GM18951 (cell line): ENCODE data around the gene LMCD1.

Source experiments
- POLR2A ChIP-seq: IDR thresholded peaks from 4 replicates; pipeline ENCODE4 v1.6.1; 2011; ENCODE audit warnings: mild to moderate bottlenecking; ENCODE audit not compliant: insufficient read length, insufficient read depth; ENCODE audit errors: extremely low read depth
- in situ Hi-C: fragments of 300-500 bp; cut with MboI; formaldehyde crosslinking; loops from one replicate; pipeline ENCODE4 v1.12.0; 2022; ENCODE audit warnings: low sequenced_read_pairs, mixed read lengths, inconsistent platforms; ENCODE audit not compliant: unreplicated experiment

The LMCD1 gene

DNA sequence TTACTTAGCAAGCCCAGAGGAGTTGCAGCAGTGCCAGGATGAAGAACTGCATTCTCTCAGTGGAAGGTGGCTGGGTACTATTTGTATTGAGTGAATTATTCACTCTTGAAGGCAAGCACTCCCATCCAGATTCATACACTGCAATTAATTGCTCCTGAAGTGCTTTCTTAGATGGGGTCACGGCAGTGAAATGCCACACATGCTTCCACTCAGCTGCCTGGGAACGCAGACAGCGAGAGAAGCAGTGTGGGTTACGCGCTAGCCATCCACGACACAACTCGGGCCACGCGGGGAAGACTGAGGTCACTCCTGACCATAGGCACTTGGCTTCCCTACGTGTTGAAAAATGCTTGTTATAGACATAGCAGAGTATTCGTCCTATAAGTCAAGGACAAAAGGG is 30.8 kb upstream of the LMCD1 start:
- no peak for TF ChIP-seq POLR2A
- in situ Hi-C loops, result no loop called here

DNA sequence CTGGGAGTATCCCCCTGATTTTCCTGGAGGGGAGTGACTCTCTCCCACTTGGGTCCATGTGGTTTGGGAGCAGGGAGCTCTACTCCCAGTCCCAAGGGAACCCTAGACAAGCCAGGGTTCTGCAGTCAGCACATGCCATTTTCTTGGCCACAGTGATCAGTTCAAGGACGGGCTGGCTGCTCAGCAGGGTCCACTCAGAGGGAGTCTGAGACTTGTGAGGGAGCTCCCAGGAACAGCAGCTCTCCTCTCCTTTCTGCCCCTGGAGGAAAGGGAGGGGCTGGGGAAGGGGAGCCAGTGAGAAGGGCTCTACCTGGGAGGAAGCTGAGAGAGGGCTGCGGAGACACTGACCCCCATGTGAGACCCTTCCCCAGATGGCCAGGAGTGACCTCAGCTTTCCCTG is 29.1 kb upstream of the LMCD1 start:
- no peak for TF ChIP-seq POLR2A
- in situ Hi-C loops, result no loop called here

DNA sequence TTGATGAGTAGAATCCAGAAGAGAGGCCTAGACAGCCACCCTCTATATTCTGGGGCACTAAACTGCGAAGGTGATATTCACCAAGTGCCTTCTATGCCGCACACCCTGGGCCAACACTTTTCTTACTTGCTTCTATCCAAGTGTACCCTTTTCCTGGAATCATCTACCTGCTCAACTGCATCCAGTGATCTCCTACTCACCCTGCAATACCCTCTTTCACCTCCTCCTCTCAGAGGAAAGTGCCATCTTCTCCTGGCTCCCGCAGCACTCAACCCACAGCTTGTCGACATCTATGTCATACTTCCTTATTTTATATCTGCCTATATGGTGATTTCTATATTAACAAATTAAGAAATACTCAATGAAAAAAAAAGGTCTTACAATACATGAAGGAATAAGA is 28.6 kb upstream of the LMCD1 start:
- no peak for TF ChIP-seq POLR2A
- in situ Hi-C loops, result no loop called here

DNA sequence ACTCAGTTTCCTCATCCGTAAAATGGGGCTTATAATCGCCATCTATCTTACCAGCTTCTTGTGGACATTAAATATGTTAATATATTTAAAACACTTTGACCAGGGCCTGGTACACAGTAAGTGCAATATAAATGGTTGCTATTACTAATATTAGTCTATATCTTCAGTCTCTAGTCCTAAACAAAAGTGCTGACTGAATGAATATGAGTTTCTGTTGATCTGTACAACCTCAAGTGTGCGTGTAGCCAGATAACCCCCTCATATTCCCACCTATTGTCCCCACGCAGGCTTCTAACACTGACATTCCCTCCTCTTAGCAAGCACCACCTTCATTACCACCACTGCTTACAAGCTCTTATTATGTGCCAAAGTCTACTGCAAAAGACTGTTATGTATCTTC is 27.6 kb upstream of the LMCD1 start:
- no peak for TF ChIP-seq POLR2A
- in situ Hi-C loops, result no loop called here

DNA sequence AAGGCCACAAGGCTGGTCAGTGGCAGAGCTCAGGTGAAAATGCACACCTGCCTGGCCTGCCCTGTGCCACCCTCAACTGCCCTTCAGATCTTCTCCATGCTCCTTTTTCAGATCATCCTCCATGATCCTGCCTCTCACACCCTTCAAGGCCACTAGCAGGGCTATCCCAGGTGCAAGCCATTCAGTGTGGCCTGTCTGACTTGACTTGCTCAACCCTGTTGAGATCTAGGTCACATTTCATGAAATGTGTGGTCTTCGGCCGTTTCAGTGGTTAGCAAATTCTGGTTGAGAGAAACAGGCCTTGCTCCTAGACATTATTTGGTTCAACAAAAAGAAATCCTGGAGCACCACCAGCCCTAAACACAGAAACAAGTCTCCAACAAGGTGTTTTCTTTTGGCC is 26.6 kb upstream of the LMCD1 start:
- in situ Hi-C loops, result no loop called here
- TF ChIP-seq POLR2A, result no peak

DNA sequence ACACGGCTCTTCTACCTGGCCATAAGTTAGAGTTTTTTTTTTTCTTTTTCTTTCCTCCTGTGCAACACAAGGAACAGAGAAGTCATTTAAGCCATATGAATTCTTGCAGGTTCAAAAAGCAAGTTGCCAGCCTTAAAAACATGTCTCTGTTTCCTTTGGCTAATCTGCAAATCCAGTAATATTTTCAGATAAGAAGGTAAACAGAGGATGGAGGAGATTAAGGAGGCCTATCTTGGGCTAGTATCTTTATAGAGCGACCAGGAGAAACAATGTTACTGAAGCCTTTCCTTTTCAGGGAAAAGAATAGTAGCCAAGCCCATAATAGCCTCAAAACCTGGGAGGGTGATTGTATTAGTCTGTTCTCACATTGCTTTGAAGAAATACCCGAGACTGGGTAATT is 20.9 kb upstream of the LMCD1 start:
- TF ChIP-seq POLR2A, result no peak
- in situ Hi-C loops, result no loop called here

DNA sequence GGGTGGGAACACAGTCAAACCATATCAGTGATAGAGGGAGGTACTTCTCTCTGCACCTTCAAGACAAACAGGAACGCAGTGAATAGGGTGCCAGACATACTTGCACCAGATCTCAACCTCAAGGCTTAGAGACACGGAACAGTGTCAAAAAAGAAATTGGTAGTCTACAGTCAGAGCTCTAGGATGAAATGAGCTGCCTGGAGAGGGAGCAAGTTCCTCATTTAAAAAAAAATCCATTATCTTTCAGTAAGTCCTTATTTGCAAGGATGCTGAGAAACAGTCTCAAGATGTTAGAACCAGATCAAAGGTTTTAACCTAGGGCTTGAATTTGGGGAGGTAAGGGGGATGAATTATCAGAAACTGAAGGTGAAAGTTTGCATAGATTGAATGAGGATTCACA is 20.2 kb upstream of the LMCD1 start:
- TF ChIP-seq POLR2A, result no peak
- in situ Hi-C loops, result no loop called here

DNA sequence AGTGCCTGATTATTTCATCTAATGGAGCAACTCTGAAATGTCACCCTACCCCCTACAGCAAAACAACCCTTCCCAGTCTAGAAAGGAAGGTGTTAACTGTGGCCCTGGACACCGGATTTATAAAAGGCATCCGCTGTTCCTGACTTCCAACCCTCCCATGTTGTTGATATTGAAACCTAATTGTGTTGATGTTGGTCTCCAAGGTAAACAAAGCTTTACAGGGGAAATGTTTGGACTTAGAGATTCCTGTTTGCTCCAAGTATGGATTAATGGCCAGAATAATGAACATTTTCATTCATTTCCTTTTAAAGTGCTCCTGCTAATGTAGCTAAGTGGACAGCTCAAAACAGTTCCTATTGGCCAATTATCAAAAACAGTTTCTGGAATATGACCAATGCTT is 19.4 kb upstream of the LMCD1 start:
- in situ Hi-C loops, result no loop called here

DNA sequence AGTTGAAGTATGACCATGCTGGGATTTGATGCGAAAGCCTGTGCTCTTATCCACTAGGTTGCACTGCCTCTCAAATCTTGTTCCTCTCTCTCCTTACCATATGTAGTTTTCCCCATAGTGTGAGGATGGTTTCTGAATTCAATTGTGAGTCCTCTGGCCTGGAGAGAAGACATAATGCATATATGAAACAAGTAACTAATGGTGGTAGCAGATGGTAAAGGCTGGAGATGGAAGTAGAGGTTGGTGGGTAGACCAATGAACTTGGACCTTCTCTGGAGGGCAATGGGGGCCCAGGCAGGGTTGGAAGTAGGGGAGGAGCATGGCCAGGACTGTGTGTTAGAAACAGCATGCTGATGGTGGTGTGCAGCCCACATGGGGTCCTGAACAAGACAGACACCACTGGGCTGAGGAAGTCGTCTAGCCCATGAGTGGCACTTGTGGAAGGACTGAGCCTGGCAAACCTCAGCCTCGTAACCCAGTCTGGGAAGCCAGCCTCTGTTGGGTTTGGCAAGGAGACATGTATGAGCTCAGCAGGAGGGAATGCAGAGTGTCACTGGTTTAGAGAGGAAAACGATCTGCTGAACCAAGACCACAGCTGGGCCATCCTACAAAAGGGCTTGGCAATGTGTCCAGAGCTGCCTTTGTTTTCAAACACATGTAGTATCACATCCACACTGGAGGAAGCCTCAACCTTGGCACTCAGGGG is 18.5 kb upstream of the LMCD1 start:
- TF ChIP-seq POLR2A, result no peak
- in situ Hi-C loops, result no loop called here

More for the DNA sequence above, 19.4 kb upstream of the LMCD1 start:
- TF ChIP-seq POLR2A, result no peak

DNA sequence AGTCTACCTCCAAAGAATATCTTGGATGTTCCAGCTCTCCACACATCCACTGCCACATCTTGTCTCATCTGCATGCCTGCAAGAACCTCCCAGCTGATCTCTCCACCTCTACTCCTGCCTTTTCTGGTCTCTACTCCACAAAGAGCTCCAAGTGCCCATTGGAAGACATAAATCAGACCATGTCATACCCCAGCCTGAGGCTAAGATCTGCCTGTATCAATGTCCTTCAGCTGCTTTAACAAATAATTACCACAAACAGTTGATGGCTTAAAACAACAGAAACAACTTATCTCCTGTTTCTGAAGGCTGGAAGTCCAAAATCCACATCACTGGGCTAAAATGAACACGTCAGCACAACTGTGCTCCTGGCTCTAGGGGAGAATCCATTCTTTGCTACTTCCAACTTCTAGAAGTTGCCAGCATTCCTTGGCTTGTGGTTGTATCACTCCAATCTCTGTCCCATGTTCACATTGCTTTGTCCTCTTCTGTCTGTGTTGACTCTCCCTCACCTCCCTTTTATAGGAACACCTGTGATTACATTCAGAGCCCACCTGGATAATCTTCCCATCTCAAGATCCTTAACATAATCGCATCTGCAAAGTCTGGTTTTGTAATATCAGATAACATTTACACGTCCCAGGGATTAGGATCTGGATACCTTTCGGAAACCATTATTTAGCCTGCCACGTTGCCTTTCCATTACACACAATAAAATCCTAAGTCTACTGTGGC is 17.0 kb upstream of the LMCD1 start:
- in situ Hi-C loops, result no loop called here
- no peak for TF ChIP-seq POLR2A

DNA sequence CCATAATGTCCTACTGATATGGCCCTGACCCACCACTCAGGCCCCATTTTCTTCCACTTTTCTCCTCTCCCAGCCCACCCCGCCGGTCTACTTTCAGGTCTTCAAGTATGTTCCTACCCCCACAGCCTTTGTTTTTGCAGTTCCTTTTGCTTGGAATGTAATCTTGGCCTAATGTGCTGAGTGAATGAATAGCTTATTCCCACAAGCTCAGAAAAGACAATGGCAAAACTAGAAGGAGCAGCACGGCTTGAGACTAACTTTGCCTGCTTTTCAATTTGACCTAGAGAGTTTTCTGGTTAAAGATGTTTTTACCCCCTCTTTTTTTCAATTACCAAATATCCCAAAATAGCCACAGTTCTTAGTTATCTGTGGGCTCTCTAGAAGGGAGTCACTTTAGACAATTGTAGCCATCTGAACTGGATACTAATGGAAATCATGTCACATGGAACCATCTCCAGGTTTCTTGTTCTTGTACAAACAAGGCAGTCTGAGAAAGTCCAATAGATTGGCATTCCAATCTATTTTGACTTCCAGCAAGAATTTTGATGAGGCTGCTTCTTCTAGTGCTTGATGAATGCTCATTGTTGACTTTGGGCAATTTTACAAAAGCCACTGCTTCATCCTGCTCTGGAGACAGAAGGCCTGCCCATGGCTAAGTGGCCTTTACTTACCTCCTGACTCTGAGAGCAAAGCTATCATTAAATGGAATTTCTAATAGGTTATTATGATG is 16.3 kb upstream of the LMCD1 start:
- no peak for TF ChIP-seq POLR2A
- in situ Hi-C loops, result no loop called here

DNA sequence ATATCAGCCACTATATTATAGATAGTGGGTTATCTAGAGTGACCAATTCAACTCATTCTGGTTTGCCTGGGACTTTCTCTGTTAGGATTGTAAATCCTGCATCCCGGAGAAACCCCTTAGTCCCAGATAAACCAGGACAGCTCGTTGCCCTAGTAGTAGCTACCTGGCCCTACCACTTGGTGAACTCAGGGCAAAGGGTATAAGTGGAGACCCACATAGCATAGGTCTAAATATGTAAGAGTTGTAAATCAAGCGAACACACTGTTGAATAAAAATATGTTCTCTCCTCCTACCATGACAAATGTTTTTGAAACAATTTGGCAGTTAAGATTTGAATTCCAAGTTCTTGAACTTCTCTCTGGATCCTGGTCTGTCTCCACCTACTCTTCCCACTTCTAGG is 15.7 kb upstream of the LMCD1 start:
- no peak for TF ChIP-seq POLR2A
- in situ Hi-C loops, result no loop called here

DNA sequence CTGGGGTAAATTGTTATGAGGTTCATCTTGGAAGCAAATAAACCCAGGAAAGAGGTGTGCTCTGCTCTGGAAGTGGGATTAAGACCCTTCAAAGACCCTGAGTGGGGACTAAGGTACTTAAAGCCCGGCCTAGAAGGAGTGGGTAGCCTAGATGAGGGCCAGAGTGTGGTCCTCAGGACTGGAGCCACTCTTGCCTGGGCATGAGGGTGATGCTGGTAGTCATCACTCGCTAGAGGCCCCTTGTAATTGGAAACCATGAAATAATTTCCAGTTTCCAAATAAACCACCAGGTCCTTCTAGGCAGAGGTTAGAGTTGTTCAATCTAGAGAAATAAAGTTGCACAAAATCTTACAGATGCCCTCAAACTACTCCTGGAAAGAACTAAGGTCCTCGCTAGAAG is 15.2 kb upstream of the LMCD1 start:
- TF ChIP-seq POLR2A, result no peak
- in situ Hi-C loops, result no loop called here

DNA sequence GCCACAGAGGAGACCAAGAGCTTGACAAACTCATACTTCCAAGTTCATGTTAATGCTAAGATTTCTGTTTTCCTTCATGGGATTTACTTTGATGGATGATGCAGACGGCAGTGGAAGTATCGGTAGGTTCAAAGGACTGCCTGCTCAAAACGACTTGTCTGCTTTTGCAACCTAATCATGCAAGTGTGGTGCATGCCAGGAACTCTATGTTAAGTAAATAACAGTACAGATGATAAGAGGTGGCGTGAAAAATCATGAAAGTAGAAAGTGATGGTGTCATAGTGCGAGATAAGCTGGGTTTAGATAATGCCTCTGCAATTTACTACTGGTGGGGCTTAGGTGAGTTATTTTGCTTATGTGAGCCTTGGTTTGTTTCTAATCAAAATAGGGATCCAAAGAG is 14.7 kb upstream of the LMCD1 start:
- TF ChIP-seq POLR2A, result no peak
- in situ Hi-C loops, result no loop called here
